DMS79 treated with DMSO at 0.1 percent for 48 hours (cell line): ENCODE data around the gene SDR39U1.

Source experiments
- DNase-seq: peaks from one replicate; lab custom pipeline; 2025; lab: John Stamatoyannopoulos, UW

The SDR39U1 gene

DNA sequence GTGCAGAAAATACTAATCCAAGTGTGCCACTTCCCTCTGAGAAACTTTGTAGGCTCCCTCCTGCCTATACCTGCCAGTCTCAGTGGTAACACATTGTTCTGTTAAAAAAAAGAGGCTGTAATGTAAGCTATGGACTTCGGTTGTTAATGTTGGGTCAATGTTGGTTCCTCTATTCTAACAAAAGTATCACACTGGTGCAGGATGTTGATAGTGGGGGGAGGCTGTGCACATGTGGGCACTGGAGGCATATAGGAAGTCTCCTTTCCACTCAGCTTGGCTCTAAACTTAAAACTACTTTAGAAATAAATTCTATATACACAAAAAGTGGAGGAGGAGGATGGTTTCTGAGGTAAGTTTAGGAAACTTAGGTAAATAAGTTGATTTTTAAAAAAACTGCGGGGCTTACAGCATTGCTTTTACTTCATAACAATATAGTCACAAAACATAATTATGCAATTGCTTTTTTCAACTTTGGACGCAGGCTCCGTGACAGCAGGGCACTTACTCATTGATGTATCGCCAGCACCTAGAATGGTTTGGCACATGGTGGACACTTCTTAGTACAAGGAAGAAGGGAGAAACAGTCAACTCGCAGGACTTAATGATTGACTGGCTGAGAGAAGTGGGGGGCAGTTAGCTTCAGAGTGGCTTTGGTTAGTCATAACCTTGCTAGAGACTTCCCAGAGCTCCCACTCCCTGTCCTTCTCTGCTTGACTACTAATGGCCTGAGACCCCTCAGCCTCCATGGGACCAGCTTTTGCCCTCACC lies 51.7 kb downstream of the SDR39U1 start:
- DNase-seq = no peak
